AG08395 (cell line): ENCODE results near the gene MDFIC.

Source experiments
- DNase-seq: peaks from one replicate; pipeline ENCODE4 v3.0.0; 2012; ENCODE audit warnings: mixed read lengths, low spot score

MDFIC gene

DNA sequence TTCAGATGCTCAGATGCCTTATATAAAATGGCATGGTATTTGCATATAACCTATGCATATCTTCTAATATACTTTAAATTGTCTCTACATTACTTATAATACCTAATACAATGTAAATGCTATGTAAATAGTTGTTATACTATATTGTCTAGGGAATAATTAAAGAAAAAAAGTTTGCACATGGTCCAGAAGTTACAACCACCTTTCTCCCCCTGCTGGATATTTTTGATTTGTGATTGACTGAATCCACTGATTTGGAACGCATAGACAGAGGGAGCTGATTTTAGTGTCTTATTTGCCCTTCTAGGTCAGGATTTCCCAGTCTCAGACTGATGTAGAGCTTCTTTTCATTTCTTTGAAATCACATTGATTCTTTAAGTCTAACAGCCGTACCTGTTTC is 31.8 kb downstream of the MDFIC start:
- DNase-seq, result no peak

DNA sequence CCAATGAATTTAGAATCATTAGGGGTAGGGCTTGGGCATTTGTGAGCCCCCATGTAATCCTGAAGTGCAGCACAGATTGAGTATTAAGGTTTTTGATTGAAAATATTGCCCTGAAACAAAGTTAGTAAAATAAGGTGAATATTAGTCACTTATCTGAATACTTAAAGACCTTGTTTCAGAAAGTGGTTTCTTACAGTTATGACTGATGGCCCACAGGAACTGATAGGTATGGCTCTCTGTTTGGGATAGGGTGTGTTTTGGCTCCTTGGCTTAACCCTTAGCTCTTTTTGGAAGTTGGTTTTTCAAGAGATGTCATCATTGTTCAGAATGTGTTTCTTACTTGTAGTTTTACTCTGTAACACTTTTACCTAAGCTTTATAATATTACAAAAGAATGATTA is 34.8 kb downstream of the MDFIC start:
- no peak for DNase-seq

DNA sequence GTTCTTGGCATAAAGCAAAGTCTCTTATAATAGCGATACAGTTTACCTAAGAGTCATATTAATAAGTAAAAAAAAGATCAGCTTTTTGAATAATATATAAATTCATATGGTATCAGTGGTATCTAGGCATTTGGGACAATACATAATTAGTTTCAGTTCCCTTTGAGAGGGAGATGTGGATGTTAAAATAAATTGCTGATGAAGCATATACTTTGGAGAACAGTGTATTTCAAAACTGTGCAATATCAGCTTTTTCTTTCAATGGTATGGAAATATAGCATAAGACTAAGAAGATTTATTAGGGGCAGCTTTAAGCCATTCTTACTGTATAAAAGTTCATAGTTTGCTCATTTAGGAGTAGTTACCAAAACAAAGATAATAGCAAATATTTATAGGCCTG is 35.5 kb downstream of the MDFIC start:
- DNase-seq, result no peak

DNA sequence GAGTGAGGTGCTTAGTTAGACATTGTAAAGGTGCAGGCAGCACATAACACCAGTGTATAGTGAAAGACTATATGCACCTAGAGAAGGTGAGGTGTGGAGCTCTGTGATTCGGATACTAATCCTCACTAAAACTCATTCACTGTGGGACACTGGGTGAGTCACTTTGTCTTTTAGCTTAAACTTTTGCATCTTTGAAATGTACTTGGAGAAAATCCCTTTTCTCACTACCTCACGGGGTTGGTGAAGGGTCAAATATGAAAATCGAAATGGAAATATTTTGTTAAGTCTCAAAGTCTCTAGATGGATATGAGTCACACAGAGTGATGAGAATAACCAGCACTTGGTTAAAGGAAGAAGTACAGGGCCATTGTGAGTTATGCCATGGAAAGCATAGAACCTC is 38.0 kb downstream of the MDFIC start:
- DNase-seq, result no peak

DNA sequence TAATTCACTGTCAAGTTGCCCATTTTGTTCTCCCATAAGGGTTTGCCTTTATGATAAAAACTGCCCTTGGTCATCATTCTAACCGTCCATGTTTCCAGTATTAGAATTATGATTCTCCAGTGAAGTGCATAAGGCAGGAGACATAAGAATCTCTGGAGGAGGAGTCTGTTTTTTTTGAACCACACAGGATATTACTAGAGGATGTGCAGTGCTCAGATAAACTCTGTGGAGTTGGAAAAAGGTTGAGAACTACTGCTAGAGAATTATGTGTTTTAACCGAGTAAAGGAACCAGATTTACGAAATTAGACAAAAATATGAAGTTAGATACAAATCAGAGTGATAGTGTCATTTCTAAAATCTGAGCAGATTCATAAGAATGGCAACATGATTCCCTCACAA is 40.5 kb downstream of the MDFIC start:
- no peak for DNase-seq

- no peak for DNase-seq
Measured at GRCh38 chr7:114966156-114966555, 44.3 kb downstream of the MDFIC start.

- DNase-seq, result no peak
Measured at GRCh38 chr7:114969096-114969495, 47.2 kb downstream of the MDFIC start.

DNA sequence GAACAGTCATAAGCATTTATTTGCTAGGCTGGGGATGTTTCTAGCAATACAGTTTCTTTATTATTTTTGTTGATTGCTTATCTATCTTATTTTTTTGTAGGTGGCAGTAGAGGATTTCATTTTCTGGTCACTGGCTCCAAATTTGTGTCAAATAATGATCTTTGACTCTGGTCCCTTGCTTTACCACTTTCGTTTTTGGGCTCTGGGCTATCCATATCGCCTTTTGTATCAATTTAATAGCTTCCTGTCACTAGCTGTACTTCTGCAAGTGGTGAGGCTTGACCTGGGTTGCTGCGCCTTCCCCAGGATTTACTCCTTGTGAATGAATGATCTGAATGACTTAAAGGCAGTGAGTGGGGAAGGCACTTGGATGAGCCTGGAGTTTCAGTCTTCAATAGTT is 48.4 kb downstream of the MDFIC start:
- DNase-seq, result no peak

DNA sequence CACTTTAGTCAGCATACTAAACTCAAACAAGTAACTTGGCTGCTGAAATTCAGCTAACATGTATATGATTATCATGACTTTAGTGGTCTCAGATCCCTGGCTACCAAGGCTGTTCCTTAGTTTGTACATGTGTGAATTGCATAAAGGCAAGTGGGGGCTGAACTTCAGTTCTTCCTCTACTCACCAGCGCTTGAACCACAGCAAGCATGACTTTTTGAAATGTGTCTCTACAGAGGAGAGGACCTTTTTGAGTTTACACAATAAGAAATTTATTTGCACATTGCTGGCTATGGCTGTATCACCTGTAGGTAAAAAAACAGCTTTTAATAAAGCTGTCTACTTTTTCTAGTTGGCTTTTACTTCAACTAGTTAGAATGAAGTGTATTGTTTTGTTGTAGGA is 48.8 kb downstream of the MDFIC start:
- DNase-seq, result no peak

GRCh38 chr7:114972567-114972966 is 50.7 kb downstream of the MDFIC start:
- DNase-seq, result no peak

- DNase-seq, result peak; percentile 43
Measured at GRCh38 chr7:114973147-114973546, 51.3 kb downstream of the MDFIC start.

DNA sequence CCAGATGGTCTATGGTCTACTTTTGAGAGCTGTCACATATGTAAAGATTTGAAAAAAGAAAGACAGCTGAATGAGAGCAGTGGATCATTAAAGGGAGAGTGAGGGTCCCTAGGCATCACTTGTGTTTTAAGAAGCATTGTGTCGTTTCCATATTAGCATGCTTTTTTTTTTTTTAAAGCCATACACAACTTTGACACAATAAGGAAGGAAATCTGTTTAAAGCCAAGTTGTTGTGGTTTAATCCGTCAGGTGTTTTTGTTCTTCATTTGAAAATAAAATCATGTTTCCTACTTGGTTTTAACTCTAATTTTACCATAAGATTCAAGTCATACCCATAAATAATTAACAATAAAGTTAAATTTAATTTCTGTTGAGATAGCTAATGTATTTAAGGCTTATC is 53.5 kb downstream of the MDFIC start:
- no peak for DNase-seq

- DNase-seq, result no peak
Measured at GRCh38 chr7:114976666-114977065, 54.8 kb downstream of the MDFIC start.

- no peak for DNase-seq
Measured at GRCh38 chr7:114977277-114977676, 55.4 kb downstream of the MDFIC start.

- no peak for DNase-seq
Measured at GRCh38 chr7:114979388-114979787, 57.5 kb downstream of the MDFIC start.

- DNase-seq, result no peak
Measured at GRCh38 chr7:114979803-114980507, 58.1 kb downstream of the MDFIC start.

- DNase-seq, result no peak
Measured at GRCh38 chr7:114981323-114981722, 59.4 kb downstream of the MDFIC start.

DNA sequence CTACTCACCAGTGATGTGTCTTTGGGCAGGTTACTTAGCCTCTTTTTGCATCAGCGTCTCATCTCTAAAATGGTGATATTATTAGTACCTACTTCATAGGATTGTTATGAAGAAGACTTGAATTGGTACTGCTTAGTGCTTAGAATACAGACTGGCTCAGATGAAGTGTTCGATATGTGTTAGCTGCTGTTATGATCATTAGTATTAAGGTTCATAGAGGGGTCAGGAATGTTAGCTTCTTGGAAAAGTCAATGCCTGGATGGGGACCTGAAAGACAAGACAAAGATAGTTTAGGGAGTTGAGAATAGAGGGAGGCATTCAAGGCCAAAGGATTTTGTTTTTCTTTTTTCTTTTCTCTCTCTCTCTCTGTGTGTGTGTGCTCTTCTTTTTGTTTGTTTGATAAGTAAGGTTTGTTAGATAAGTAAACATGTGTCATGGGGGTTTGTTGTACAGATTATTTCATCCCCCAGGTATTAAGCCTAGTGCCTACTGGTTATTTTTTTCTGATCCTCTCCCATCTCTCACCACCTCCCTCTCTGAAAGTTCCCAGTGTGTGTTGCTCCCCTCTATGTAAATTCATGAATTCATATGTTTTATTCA is 63.3 kb downstream of the MDFIC start:
- no peak for DNase-seq

DNA sequence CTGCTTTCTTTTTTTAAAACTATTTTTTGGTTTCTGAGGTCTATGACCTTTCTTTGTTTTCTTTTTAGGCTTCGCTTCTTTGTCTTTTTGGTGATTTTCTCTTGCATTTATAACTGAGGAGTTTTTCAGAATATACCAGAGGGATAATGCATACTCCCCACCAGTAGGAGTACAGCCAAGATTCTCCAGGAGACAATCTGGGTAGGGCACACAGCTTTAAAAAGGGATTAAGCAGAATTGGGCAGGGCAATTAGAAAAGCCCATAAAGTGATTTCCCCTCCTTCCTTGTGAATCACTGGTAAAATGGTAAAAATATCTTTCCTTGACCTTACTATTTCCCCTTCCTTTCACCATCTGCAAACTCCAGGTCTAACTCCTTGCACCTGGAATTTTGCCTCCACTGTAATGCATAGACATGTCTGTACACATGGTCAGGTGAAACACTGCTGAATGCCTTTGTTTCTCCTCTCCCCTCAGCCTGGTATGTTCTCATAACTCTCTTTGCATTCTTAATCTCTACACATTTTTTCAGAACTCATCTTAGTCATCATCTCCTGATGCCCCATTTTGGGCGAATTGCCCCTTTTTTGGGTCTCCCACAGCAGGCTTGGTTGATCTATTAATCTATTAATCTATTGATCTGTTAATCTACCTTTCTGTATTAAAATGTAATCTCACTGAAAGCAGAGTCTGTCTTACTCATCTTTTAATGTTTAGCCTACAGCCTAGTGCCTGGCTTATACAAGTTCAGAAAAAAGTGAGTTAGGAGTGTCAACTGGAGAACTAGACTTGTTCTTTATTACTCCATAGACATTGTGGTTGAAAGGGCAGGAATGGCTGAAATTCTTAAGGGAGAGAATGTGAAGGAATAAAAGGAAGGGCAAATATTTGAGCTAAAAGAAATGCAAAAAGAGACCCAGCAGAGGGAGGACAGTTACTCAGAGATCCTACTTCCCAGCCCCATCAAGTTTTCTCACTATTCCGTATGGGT is 64.6 kb downstream of the MDFIC start:
- peak; percentile 4 for DNase-seq

GRCh38 chr7:114988026-114988425 is 66.1 kb downstream of the MDFIC start:
- DNase-seq, result no peak

GRCh38 chr7:114988755-114989375 is 67.0 kb downstream of the MDFIC start:
- peak; percentile 69 for DNase-seq

DNA sequence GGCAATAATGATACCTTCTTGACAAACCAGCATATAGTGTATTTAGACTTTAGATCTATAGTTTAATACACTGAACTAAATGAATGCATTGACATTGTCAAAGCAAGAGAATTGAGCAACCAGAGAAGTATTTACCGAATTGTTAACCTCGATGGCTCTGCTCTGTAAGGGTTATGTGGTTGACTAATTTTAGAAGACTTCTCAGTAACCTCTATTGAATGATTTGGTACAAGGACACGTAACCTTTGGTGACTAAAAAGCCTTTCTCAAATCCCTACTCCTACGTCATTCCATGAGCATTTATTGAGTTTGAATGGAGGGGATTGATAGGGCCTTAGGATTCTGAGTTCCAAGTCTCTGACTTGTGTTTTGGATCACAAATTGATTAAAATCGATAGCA is 67.6 kb downstream of the MDFIC start:
- DNase-seq, result no peak
